Kidney tubule cell (primary cell): ENCODE measurements around the gene PROSER2.
"Not testable (repeated sequence)": the region's sequence is repeated elsewhere in the genome, so short reads cannot be mapped to it uniquely, and the experiment has no call there.

Experiments
- DNase-seq: peaks from one replicate; pipeline ENCODE4 v3.0.0-alpha.2; 2018; ENCODE audit warnings: low spot score

Gene PROSER2

DNA sequence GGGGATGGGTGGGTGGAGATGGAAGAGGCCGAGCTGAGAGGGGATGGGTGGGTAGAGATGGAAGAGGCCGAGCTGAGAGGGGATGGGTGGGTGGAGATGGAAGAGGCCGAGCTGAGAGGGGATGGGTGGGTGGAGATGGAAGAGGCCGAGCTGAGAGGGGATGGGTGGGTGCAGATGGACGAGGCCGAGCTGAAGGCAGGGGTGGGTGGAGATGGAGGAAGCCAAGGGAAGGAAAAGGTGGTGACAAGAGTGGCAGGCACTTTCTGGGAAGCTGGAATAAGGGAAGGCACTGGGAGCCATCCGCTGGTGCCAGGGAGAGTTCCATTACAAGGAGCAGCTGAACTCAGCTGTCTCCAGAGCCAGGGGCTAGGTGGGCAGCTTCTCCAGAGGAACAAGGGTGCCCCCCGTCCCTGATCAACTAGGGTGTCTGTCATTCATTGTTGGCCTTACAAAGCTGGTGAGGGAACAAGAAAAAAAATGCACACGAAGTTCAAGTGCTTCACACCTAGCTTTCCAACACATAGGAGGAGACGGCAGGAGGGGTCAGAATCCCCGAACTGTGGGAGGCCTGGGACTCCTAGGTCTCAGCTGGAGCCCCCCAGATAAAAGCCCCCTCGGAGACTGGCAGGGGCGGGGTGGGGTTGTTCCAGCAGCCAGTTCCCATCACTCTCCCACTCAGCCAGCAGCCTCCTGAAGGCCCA is 62.4 kb downstream of the PROSER2 start:
- DNase-seq: no peak

DNA sequence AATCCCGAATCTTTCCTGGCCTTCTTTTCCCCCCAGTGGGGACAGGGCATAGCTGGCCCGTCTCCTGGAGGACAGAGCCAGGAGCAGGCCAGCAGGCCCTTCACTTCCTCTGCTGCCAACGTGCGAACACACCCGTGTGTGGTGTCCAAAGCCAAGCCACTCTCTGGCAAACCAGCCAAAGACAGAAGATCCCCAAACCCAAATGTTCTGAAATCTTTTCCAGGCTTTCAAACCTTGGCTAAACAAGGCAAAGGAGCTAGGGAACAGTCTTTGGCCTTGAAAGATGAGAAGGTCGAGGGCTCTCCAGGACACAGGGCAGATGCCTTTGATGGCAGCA is 63.0 kb downstream of the PROSER2 start:
- DNase-seq: no peak

DNA sequence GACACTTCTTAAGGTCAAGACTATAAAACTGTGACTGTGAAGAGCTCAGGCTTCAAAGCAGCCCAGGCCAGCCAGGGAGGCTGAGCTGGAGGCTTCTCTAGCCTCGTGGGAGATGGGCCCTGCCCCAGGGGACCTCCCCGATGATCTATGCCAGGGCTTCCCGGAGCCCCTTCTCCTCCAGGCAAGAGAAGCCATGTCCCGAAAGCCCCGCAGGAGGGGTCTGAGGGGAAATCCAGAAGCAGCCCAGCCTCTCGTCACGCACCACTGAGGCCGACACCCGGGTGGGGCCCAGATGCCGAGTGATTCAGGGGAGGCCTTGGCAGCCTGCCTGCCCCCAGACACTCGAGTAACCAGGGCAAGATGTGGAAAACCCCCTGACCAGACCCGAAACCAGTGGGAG is 63.7 kb downstream of the PROSER2 start:
- DNase-seq: peak; percentile 98

DNA sequence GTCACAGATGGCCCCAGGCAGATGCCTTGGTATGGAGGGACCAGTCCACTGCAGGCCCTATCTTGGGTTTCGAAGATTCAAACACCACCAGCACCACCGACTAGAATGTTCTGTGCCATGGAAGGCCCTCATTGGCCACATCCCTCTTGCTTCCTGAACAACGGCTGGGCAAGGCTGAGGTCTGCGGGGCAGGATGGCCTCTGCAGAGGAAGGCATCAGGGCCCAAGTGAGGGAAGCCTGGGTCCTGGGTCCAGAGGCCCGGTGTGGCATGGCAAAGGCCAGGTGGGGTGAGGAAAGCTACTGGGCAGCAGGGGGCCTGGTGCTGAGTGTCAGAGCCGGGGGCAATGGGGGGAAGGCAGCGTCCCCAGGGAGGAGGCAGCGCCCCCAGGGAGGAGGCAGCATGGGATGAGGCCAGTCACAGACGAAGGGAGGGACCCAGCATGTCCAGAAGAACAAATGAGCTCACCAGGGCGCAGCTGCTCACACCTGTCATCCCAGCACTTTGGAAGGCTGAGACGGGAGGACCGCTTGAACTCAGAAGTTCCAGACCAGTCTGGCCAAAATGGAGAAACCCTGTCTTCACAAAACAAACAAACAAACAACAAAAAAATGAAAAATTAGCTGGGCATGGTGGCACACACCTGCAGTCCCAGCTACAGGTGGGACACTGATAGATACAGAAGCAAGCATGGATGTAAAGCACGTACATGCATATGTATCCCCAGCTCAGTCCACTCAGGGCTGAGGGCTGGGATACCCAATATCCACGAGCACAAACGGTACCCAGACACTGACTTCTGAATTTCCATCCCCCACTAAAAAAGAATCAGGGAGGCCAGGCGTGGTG is 64.4 kb downstream of the PROSER2 start:
- peak; percentile 26 for DNase-seq

DNA sequence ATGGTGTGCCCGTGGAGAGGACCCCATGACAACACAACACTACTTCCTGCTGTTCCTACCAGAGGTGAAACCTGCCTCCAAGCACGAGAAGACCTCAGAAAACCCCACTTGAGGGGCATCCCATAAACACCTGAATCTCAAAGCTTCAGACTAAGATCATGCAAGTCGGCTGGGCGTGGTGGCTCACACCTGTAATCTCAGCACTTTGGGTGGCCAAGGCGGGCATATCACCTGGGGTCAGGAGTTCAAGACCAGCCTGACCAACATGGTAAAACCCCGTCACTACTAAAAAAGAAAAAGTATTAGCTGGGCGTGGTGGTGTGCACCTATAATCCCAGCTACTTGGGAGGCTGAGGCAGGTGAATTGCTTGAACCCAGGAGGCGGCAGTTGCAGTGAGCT is 66.1 kb downstream of the PROSER2 start:
- not testable (repeated sequence) for DNase-seq

DNA sequence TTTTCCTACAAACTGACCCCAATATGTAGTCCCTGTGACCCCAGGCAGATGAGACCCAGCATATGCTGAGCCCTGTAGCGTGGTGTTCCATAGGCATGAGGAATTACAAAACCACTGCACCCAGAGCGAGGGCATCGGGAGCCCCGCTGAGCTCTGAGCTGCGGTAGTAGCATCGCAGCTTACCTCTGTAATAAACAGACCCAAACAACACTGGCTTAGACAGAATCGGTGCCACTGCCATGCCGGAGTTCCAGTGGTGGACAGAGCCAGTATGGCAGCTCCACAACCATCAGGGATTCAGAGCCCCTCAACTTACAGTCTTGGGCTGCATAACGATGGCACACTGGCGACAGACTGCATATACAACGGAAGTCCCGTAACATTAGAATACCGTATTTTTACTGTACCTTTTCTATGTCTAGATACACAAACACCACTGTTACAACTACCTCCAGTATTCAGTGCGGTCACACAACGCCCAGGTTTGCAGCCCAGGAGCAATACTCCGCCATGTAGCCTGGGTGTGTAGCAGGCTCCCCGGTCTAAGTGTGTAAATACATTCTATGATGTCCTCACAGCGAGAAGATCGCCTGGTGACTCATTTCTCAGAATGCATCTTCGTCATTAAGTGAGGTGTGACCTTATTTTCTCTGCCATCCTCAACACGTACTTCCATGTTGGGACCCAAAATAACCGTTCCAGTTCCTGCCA is 68.8 kb downstream of the PROSER2 start:
- DNase-seq: no peak

DNA sequence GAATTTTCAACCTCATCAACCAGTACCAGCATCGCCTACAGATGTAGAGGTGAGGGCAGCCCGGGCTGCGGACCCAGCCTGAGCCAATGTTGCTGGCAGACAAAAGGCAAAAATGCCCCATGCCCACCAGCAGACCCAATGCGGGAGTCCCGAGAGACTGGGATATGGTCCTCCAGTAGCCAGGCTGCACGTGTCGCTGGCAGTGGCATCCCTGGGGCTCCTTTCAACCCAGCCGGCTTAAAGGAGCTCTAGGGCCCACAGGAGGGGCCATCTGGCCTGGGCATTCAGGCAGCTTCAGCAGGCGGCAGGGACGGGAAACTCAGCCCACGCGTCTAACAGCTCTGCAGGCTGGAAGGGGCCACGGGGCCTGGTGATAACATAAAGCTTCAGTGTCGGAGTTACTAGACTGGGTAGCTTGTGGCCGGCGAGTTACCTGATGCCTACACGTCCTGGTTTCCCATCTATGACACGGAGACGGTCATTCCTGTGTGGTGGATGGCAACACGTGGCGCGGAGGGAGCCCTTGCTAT is 70.7 kb downstream of the PROSER2 start:
- DNase-seq: no peak

DNA sequence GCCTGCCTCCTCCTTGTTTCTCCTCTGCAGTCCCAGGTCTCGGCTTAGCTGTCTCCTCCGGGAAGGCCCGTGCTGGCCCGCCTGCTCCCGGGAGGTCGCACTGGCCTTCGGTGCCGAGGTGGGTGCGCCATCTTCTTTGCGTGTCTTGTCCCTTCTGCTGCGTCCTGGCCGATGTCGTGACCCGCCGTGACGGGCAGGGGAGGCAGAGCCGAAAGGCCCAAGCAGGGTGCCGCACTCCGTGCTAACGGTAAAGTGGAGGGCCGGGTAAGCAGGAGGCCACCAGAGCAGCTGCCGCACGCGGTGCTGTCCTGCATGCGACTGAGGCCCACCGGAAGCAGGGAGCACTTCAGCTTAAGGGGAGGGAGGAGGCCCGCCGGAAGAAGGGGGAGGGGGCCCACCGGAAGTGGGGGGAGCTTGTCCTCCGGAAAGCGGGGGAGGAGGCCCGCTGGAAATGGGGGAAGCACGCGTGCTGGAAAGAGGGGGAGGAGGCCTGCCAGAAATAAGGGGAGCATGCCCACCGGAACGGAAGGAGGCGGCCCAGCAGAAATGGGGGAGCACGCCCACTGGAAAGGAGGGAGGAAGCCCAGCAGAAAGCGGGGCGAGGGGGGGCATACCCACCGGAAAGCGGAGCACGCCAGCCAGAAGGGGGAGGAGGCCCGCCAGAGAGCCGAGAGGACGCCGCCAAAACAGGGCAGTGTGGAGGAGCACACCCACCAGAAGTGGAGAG is 71.4 kb downstream of the PROSER2 start:
- no peak for DNase-seq

DNA sequence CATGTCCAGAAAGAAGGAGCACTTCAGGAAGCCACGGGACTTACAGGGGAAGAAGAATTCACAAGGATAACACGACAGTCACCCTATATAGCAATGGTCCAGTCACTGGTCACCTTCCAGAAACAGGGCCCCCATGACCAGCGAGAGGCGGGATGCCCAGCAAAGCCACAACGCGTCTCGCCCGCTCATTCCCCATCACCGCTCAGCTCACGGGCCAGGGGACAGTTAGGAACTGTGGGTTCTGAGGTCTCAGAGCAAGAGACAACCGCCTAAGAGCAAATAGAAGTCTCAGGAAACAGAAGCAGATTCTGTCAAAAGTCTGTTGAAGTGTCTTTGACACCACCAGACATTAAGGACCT is 71.9 kb downstream of the PROSER2 start:
- DNase-seq: no peak

DNA sequence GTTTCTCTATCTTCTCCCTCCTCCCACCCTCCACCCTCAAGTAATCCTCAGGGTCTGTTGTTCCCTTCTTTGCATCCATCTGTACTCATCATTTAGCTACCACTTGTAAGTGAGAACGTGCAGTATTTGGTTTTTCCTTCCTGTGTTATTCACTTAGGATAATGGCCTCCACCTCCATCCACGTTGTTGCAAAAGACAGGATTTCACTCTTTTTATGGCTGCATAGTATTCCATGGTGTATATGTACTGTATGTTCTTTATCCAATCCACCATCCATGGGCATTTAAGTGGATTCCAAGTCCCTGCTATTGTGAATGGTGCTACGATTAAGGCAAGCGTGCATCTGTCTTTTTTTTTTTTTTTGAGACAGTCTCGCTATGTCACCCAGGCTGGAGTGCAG is 72.4 kb downstream of the PROSER2 start:
- DNase-seq: no peak

DNA sequence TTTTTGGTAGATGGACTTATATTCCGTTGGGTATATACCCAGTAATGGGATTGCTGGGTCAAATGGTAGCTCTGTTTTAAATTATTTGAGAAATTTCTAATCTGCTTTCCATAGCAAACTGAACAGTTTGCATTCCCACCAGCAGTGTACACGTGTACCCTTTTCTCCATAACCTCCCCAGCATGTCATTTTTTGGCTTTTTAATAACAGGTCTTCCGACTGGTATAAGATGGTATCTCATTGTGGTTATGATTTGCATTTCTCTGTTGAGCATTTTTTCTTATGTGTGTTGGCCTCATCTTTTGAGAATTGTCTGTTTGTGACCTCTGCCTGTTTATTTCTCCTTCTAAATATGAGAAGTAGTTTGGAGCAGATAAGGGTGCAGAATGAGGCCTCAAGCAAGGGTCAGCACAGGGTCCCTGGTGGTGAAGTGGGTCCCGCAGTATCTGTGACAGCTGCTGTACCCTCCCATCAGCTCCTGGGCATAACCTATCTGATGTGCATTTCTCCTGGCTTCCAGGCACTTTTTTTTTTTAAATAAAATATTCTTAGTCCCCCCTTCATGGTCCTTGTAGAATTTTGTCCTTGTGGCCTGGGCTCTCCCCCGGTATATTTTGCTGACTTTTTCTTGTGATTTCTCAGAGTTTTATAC is 73.5 kb downstream of the PROSER2 start:
- no peak for DNase-seq

DNA sequence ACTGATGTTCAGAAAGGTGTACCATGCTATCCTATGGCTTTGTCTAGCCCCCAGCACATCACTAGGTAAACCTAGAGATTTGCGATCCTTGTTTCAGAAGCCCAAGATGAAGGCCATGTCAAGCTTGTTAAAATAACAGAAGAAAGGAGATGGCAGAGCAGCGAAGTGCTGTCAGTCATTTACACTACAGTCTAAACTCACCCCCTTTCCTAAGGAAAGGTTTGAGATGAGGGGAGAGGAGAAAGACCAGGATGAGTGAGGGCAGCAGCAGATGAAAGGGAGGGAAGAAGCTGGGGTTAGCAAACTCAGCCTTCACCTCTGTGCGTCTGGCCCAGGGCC is 74.8 kb downstream of the PROSER2 start:
- no peak for DNase-seq

DNA sequence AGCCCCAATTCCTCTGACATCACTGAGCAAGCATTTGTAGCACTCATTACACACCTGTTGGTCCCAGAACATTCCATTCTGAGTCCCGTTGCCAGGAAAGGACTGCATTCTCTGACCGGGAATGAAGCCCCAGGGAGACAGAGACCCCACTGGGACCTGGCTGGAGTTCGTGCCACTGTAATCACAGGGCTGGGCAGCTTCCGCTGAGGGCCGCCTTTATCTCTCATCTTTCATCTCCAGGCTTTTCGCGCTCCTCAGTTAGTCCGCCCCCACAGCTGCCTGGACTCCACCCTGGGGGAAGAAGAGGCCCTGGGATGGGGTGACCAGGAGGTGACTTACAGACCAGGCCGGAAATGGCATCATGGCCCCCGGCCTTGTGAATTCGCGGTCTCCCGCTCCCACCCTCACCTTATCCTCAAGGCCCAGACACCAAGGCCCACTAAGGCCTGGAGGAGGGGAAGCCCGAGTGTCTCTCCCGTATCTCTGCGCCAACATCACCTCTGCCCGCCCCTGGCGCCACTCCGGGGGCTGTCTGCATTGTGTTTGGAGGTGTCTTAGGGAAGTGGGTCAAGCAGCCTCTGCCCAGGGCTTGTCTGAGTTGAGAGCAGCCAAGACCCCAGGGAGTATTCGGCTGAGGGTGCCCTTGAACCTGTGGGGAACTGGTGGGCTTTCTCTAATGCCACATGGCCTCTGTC is 75.4 kb downstream of the PROSER2 start:
- peak; percentile 99 for DNase-seq

DNA sequence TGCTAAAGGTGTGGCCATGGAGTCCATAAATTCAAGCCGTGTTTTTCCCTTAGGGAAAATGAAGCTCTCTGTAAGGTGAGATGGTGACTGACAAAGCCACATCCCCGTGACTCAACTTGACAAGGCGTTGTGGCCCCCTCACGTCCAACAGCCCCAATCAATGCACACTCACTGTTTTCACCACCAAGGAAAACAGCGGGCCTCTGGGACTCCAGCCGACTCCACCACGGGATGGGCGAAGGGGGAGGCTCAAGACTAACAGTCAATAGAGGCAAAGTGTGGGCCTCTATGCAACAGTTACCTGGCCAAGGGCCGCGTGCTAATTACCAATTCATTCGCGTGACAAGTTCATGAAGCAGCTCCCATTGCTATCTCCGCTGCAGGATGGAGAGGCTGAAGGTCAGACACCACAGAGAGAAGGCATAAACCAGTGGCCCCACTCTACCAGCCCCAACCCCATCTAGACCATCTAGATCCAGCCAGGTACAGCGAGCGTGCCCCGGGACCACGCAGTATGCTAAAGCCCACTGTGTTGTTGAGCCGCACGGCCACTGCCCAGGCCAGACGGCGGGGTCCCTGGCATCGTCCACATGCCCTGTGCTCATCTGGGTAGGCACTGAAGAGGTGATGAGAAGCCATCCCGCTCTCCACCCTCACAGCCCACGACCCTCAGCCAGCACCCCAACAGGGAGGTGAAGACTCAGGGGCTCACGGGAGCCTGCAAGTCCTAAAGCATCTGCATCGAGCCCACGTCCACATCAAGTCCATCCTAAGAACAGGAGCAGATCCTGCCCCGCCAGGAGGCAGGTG is 76.1 kb downstream of the PROSER2 start:
- DNase-seq: no peak

DNA sequence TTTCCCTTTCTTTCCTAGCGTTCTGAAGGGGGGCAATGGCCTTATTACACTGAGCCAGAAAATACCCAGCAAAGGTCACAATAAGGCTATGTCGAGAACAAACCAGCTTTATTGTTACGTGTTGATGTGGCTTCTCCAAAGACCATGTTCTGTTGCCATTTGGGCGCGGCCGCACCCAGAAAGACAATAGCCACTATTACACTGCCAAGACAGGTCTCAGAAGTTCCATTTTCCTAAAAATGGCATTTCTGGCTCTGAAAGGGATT is 77.8 kb downstream of the PROSER2 start:
- DNase-seq: no peak

DNA sequence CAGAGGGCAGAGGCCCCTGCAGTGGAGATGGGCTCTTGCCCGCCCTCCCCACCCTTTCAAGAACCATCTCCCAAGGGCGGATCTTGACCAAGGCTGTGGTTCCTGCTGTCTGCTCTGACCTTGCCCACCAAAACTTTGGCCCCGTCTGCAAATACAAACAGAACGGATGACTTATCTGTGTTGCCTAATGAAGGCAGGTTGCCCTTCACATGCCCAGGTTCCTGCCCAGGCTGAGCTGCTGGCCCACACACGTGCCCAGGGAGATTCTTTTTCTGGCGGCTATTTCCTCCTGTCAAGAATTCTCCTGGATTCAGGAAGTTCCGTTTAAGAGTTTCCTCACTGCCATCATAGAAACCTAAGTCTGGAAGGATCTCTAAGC is 78.3 kb downstream of the PROSER2 start:
- DNase-seq: peak; percentile 38

DNA sequence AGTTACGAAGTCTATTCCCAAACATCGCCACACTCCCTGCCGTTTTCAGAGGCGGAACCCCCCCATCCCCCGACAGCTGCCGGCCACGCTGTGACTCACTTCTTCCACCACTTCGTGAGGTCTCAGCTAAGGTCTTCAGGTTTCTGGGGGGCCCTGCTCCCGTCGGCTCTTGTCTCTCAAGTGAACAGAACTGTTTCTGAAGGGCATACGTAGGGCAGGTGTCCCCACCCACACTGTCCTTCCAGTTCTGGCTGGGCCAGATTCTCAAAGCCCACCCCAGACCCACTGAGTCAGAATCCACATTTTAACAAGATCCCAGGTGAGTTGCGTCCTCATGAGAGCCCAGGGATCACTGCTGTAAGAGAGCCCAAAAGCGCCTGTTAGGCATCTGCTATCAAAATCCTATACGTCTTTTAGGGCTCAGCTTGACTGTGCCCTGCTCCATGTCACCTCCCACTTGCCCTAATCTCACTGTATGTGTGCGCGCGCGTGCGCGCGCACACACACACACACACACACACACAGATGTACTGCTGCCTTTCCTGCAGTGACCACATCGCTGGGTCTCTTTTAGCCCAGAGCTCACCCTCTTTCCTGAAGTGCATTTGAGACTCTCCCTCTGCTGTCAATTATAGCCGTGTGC is 78.8 kb downstream of the PROSER2 start:
- DNase-seq: no peak

DNA sequence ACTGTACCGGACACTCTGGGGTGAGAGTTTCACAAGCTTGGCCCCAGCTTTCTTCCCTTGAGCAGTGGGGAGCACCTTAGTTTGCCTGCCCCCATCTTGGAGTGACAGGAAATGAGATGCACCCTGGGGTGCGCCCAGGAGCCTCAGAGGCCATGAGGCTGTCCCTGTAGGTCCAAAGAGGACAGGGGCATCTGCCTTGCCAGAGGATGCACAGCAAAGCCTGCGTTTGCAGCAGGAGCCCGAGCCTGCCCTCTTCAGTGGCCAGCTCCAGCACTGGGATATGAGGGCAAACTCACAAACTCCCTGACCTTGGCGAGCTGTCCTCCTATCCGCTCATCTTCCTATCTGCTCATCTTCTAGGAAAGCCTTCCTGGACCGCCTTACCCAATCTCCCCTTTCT is 79.5 kb downstream of the PROSER2 start:
- DNase-seq: no peak

DNA sequence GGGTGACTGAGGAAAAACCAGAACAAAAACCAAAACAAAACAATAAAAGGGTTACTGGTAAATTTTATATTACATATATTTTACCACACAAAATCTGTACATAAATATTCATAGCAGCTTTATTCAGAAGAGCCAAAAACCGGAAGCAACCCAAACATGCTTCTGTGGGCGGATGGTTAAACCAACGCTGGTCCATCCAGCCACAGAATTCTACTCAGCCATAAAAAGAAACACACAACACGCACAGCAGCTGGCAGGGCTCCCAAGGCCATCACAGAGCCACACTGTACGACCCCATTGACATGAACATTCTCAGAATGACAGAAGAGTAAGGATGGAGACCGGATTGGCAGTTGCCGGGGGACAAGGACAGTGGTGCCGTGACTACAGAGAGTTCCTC is 83.6 kb downstream of the PROSER2 start:
- DNase-seq: no peak

DNA sequence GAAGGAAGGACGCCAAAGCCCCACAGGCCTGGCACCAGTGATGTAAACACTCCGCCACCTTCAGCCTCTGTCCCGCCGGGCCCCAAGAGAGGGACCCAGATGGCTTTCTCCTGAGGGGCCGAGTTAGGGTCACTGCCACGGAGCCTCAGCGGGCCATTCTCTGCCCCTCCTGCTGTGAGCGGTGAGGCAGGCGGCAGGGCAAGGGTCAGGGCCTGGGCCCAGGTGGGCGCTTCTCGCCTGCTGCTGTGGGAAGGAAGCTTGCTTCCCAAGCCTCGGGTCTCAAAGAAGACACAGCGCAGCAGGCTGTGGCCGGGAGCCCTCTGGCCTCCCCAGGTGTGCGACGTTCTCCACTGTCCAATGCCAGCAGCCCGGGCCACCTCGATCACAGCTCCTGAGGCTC is 84.8 kb downstream of the PROSER2 start:
- DNase-seq: no peak
